HG03025 (cell line): Measurements from ENCODE around the gene SRGAP2C.
"Not testable (repeated sequence)": the region's sequence is repeated elsewhere in the genome, so short reads cannot be mapped to it uniquely, and the experiment has no call there.

Experiments used
- ATAC-seq: cut with Tn5 transposase; IDR thresholded peaks from one replicate; pipeline ENCODE4 v1.9.1; 2021; ENCODE audit warnings: mild to moderate bottlenecking, moderate library complexity; ENCODE audit not compliant: unreplicated experiment, low FRiP score

SRGAP2C gene

DNA sequence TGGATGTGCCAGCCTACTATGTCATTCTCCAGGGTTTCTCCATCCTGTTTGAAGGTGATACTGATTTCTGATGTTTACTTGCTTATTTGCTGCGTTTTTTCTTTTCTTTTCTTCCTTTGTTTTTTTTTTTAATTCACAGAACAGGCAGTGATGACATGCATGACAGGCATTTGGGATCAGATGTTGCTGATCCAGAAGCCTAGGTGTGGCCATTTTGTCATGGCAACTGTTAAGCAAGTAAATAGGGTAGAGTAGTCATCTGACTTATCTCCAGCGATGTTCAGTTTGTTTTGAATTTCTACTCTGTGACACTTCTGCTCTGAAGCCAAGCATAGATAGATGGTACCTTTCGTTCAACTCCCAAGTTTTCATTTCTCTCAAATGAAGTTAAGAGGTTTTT lies 181.4 kb downstream of the SRGAP2C start:
- ATAC-seq, result not testable (repeated sequence)

DNA sequence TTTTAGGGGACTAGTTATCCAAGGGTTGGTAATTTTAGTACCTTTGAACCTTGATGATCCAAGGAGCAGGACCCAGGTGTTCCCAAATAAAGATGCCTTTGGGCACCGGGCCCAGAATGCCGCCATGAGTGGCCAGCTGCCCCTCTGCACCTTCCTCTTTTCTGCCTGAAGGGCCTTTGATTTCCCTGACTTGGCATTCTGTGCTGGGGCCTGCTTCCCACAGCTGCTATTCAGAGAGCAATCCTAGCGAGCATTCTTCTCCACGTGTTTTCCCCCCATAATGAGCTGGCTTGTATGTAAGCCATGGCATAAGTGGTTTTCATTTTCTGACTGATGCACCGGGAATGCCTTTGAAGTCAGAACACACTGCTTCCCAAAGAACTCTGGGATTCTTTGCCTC lies 184.1 kb downstream of the SRGAP2C start:
- not testable (repeated sequence) for ATAC-seq

DNA sequence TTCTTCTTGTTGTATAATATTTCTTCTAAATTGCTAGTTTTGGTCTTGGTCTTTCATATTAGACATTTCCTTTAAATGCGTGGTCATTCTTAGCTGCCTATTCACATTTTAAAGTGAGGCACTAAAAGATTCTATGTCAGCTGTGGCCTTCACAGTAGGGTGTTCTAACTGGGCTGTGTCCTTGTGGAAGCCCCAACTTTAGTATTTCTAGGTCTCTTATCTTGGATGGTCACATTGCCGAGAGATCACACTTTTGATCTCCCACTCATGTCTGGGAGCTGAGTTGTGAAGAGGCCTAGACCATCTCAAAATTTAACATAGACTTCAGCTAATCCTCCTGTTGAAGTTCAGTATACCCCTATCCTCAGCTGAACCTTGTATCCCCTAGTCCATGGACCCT lies 185.2 kb downstream of the SRGAP2C start:
- not testable (repeated sequence) for ATAC-seq

DNA sequence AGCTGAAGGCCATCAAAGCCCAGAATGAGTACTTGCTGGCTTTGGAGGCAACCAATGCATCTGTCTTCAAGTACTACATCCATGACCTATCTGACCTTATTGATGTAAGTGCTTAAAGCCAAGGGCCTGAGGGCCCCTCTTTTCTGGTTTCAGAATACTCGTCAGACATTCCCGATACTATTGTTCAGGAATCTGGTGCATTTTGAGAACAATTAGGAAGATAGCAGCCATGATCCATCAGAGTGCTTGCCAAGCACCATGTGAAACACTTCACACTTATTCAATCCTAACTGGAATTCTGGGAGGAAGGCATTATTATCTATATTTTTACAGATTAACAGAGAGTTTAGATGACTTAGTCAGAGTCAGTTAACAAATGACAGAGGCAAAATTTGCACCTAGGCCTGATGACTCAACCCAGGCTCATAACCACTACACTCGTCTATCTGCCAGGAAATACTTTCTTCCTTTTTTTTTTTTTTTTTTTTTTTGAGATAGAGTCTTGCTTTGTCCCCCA lies 190.1 kb downstream of the SRGAP2C start:
- not testable (repeated sequence) for ATAC-seq

DNA sequence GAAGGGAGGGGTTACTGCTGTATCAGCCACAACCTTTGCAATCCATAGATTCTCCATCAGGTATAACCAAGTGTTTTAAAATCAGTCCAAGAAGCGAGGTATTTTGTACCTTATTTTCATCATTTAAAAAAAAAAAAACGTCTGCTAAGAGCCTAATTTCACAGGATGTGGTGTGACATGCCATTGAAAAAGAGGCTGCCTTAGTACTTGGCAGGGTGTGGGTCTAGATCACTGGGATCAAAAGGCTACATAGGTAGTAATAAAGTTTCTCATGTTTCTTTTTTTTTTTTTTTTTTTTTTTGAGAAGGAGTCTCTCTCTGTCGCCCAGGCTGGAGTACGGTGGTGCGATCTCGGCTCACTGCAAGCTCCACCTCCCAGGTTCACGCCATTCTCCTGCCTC lies 192.2 kb downstream of the SRGAP2C start:
- not testable (repeated sequence) for ATAC-seq

DNA sequence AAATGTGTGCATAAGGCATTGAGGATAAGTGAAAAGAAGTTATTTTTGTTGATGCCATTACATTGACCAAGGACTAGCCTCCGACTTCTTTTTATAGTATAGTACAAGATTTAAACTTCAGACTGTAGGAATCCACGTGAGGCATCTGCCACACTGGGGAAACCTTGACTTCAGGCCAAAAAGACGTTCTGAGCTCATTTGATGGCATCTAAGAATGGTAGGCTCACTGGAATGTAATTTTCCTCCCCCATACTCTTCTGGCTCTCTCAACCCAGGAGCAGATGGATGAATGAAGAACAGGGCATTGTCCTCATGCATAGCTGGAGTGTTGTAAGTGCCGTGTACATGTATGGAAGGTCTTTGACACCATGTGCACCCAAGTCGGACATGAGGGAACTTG lies 194.0 kb downstream of the SRGAP2C start:
- ATAC-seq, result not testable (repeated sequence)

DNA sequence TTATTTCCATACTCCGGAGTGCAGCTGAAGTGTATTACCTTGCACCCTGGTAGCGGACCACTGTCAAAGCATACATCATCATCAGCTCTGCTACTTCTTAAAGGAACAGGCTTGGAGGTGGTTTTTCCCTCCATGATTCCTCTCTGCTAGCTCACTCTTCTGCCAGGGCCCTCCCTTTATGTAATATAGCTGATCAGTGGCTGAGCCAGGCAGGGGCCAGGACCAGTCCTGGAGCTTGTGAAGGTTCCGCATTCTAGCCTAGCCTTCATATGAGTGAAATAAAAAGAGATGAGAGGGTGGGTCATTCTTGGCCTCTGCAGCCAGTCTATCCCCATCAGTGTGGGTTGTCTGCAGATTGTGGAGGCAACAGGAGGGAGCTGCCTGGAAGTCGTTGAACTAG lies 200.0 kb downstream of the SRGAP2C start:
- ATAC-seq, result not testable (repeated sequence)

DNA sequence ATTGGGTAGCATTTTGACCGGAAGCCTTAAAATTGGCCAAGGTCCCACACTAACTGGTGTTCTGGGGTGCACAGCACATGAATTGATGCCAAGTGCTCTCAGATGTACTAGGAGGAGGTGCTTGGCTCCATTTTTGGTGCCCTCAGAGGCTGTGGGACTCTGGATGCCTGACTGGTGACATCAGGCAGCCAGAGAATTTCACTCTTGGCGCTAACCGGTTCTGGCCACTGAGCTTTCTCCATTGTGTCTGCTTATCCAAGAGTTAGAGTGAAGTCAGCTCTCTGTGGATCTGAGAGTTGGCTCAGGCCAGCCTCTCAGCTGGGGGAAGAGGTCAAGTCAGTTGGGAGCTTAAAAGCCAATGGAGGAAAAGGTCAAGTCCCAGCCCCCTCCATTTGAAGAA lies 200.4 kb downstream of the SRGAP2C start:
- ATAC-seq, result not testable (repeated sequence)

DNA sequence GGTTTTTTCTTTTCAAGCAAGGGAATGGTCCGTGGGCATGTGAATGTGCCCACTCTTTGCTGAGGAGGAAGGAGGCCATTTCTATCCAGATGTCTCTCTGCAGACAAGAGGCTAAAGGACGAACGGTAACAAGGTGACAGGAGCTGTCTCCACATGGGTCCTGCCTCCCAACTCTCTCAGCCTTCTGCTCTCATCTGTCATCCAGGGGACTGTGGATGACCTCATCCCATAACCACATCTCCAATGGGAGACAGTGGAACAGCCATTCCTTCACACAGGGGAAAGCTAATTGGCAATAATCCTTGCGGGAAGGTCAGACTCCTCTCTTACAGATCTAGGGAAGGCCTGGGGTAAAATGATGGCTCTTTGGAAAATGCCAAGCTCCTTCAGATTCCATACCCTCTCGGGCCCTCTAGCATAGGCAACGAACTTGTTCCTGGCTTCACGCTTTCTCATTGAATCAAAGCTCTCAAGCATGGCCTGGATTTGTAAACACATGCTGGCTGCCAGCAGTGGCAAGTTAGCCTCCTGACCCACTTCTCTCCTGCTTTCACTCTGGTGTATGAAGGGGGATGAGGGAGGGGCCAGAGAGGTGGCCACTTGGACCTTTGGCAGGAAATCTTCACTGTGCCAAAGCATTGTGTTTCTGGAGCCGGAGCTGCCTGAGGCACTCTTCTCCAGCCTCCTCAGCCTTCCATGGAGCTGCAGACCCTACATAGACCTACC lies 201.0 kb downstream of the SRGAP2C start:
- not testable (repeated sequence) for ATAC-seq

DNA sequence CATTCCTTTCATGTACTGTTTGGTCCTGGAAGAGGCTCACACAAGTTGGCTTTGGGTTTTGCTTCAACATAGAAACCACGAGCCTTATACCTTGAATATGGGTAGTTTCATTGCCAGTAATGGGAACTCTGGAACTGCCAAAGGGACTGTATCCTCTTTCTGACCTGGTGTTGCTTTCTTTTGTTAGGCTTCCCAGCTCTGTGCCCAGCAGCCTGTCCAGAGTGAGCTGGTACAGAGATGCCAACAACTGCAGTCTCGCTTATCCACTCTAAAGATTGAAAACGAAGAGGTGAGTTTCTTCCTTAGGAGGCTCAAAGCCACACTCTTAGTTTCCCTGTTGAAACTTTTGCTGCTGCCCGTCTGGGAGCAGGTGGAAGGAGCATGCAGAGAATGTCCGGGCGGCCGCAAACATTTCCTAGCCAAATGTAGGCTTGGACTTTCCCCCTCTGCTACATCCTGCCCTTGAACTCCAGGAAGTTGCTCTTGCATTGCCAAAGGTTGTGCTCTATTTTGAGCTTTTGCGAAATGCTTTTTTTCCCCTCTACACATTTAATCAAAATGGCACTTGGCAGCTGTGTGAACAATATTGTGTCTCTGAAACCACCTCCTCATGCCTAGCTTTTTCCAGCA lies 201.7 kb downstream of the SRGAP2C start:
- ATAC-seq, result not testable (repeated sequence)

DNA sequence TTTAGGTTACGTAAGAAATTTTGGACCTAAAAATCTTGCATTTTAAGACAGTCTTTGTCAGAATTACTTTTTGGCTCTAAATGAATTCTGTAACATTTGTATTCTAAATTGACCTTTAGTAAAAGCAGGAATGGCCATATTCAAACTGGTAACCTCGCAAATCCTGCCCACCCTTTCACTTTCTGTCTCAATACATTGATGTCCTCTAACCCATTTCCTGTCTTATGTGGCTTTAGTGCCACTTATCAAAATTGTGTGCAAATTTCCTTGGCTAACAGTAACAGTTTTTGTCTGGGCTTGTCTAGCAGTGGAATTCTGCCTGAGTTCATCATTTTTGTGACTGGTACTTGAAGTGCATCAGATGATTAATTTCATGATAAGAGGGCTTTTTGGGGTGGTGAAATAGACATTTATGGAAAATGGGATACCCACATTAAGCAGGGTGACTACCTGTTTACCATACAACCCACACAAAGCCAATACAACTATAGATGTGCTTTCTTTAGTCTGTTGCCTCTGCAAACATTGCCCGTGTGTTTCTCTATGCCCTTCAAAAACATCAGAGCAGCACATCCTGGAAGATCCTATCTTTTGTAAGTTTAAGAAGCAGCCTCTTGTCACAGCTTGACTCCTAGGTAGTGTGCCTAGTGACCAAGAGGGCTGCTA lies 205.3 kb downstream of the SRGAP2C start:
- ATAC-seq, result not testable (repeated sequence)

DNA sequence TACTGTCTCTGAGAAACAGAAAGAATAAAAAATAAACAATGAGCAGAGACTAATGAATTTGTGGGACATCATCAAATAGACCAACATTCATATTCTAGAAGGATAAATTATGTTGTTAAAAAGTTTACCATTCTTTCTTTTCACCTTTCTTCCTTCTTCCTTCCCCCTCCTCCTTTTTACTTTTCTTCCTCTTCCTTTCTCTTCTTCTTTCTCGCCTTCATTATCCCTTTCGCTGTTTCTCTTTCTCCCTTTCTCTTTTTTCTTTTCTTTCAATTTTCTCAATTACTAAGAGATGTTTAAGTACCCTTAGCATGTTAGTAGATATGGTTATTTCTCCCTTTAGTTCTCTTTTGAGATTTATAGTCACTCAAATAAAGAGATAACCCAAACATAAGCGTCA lies 207.4 kb downstream of the SRGAP2C start:
- not testable (repeated sequence) for ATAC-seq

DNA sequence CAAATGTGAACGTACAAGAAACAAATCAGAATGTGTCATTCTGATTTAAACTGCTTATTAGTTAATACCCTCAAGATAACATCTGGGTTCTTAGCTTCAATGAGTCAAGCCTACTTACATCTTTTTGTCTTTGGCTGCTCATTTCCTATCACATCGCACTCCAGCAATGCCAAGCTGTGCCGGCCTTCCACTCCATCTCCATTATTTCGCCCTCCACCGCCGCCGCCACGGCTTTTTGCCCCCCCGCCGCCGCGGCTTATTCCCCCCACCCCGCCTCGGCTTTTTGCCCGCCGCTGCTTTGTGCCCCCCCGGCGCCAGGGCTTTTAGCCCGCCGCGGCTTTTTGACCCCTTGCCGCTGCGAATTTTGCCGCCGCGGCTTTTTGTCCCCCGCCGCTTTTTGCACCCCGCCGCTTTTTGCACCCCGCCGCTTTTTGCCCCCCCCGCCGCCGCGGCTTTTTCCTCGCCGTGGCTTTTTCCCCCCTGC lies 211.0 kb downstream of the SRGAP2C start:
- not testable (repeated sequence) for ATAC-seq

DNA sequence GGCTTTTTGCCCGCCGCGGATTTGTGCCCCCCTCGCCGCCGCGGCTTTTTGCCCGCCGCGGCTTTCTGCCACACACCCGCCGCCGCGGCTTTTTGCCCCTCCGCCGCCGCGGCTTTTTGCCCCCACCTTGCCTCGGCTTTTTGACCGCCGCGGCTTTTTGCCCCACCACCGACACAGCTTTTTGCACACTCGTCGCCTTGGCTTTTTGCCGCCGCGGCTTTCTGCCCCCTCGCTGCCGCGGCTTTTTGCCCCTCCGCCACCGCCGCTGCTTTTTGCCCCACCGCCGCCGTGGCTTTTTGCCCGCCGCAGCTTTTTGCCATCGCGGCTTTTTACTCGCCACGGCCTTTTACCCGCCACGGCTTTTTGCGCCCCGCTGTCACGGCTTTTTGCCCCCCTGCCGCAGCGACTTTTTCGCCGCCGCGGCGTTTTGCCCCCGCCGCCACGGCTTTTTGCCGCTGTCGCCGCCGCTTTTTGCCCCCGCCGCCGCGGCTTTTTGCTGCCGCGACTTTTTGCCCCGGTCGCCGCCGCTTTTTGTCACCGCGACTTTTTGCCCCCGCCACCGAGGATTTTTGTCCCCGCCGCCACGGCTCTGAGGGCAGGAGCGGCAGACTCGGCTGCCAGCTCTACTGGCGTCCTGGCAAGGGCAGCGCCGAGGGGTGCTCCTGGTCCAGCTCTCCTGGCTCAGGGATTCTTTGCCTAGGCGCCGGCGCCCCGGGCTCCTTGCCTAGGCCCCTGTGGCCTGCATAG lies 211.7 kb downstream of the SRGAP2C start:
- ATAC-seq, result not testable (repeated sequence)

DNA sequence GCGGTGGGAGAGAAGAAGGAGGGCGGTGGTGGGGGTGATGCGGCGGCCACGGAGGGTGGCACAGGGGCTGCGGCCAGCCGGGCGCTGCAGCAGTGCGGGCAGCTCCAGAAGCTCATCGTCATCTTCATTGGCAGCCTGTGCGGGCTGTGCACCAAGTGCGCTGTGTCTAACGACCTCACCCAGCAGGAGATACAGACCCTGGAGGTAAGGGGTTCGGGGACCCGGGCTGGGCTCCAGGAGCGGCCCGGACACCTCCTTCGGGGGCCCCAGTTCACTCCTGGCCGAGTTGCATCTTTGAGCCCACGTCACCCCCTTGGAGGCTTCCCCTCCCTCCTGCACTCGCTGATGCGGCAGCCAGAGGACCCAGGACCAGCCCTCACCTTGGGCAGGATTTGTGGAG lies 212.3 kb downstream of the SRGAP2C start:
- not testable (repeated sequence) for ATAC-seq

DNA sequence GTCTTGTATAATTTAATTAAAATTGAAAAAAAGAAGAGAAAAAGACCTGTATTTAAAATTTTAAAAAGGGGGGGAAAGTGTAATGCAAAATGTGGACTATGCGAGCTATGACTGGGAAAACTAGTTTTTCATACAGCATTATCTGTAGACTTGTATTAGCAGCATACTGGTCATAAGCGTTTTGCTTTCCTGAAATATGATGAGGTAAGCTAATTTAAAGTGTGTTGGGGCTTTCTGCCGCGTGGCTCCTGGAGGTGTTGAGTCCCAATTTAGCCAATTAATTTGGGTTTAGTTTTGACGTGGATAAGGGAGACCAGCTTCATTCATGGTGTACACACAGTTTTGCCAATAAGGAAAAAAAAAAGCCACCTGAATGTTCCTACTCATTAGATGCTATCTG lies 214.4 kb downstream of the SRGAP2C start:
- ATAC-seq, result not testable (repeated sequence)

DNA sequence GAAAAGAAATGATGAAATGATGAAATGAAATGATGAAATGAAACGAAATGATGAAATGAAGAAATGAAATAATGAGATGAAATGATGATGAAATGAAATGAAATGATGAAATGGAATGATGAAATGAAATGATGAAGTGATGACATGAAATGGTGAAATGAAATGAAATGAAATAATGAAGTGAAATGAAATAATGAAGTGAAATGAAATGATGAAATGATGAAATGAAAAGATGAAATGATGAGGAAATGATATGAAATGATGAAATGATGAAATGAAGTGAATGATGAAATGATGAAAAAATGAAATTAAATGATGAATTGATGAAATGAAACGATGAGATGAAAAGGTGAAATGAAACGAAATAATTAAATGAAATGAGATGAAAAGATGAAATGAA lies 215.3 kb downstream of the SRGAP2C start:
- ATAC-seq, result not testable (repeated sequence)

DNA sequence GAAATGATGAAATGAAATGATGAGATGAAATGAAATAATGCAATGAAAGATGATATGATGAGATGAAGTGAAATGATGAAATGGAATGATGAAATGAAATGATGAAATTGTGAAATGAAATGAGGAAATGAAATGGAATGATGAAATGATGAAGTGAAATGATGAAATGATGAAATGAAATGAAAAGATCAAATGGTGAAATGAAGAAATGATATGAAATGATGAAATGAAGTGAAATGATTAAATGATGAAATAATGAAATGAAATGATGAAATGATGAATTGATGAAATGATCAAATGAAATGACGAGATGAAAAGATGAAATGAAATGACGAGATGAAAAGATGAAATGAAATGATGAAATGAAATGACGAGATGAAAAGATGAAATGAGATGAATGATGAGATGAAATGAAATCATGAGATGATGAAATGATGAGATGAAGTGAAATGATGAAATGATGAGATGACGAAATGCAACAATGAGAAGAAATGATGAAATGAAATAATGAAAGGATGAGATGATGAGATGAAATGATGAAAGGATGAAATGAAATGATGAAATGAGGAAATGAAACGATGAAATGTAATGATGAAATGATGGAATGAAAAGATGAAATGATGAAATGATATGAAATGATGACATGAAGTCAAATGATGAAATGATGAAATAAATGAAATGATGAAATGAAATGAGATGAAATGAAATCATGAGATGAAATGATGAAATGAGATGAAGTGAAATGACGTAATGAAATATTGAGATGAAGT lies 216.0 kb downstream of the SRGAP2C start:
- not testable (repeated sequence) for ATAC-seq

DNA sequence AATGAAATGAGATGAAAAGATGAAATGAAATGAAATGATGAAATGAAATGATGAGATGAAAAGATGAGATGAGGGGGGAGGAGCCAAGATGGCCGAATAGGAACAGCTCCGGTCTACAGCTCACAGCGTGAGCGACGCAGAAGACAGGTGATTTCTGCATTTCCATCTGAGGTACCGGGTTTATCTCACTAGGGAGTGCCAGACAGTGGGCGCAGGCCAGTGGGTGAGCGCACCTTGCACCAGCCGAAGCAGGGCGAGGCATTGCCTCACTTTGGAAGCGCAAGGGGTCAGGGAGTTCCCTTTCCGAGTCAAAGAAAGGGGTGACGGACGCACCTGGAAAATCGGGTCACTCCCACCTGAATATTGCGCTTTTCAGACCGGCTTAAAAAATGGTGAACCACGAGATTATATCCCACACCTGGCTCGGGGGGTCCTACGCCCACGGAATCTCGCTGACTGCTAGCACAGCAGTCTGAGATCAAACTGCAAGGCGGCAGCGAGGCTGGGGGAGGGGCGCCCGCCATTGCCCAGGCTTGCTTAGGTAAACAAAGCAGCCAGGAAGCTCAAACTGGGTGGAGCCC lies 216.7 kb downstream of the SRGAP2C start:
- ATAC-seq, result not testable (repeated sequence)
